Measurements from ENCODE around the gene VAMP2.

The VAMP2 gene

DNA sequence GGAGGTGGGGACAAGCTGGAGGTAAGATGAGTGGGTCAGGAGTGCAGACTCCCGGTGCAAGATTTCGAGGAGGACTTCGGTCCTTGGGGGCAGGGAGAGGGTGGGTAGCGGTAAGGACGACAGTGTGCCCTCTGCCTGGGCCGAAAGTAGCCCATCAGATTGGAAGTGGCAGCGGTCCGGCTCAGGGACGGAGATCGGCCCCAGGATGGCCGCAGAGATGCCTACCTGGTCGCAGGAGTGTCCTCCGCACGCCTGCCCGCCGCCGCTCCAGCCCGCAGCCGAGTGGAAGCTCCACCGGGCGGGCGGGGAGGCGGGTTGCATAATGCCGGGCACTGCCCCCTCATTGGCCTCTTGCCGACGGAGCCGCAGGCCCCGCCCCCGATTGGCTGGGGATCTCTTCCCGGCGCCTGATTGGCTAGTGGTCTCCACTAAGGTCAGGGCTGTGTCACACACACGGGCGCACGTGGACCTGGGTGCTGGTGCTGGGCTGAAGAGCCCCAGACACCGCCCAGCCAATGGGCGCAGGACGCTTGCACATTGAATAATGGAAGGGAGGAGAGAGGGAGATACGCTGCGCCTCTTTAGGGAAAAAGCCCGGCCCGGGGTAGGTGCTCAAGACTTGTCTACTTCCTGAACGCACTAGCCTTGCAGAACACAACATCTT, 10.5 kb downstream of the VAMP2 start, which contains the start of gene PER1 (continued):
- TF ChIP-seq ZNF76 (tag by site-specific recombination; IDR thresholded peaks at IDR 0.05; ENCODE audit: borderline replicate concordance, low read depth), result peak; percentile 87; the same call in 1 of the 2 replicates
- TF ChIP-seq OSR2 (tag by site-specific recombination; IDR thresholded peaks at IDR 0.05), result no peak
- TF ChIP-seq ZNF837 (tag by site-specific recombination; IDR thresholded peaks at IDR 0.05), result no peak
- TF ChIP-seq KLF7 (tag by site-specific recombination; IDR thresholded peaks at IDR 0.05; ENCODE audit: borderline replicate concordance), result no peak
- peak; percentile 48; the same call in 1 of the 2 replicates for TF ChIP-seq ZNF692 (tag by site-specific recombination; IDR thresholded peaks at IDR 0.05)
- no peak for TF ChIP-seq ZNF132 (tag by site-specific recombination; IDR thresholded peaks at IDR 0.05; ENCODE audit: borderline replicate concordance)
- TF ChIP-seq, protein P1, sequence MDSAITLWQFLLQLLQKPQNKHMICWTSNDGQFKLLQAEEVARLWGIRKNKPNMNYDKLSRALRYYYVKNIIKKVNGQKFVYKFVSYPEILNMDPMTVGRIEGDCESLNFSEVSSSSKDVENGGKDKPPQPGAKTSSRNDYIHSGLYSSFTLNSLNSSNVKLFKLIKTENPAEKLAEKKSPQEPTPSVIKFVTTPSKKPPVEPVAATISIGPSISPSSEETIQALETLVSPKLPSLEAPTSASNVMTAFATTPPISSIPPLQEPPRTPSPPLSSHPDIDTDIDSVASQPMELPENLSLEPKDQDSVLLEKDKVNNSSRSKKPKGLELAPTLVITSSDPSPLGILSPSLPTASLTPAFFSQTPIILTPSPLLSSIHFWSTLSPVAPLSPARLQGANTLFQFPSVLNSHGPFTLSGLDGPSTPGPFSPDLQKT (IDR thresholded peaks at IDR 0.05; ENCODE audit: borderline replicate concordance, low read depth, low read length), result no peak
- peak; percentile 63 for TF ChIP-seq WT1 (tag by site-specific recombination; IDR thresholded peaks at IDR 0.05)
- TF ChIP-seq ZNF239 (tag by site-specific recombination; IDR thresholded peaks at IDR 0.05), result no peak
- no peak for TF ChIP-seq ZFP37 (tag by site-specific recombination; IDR thresholded peaks at IDR 0.05)
- TF ChIP-seq, protein P2, sequence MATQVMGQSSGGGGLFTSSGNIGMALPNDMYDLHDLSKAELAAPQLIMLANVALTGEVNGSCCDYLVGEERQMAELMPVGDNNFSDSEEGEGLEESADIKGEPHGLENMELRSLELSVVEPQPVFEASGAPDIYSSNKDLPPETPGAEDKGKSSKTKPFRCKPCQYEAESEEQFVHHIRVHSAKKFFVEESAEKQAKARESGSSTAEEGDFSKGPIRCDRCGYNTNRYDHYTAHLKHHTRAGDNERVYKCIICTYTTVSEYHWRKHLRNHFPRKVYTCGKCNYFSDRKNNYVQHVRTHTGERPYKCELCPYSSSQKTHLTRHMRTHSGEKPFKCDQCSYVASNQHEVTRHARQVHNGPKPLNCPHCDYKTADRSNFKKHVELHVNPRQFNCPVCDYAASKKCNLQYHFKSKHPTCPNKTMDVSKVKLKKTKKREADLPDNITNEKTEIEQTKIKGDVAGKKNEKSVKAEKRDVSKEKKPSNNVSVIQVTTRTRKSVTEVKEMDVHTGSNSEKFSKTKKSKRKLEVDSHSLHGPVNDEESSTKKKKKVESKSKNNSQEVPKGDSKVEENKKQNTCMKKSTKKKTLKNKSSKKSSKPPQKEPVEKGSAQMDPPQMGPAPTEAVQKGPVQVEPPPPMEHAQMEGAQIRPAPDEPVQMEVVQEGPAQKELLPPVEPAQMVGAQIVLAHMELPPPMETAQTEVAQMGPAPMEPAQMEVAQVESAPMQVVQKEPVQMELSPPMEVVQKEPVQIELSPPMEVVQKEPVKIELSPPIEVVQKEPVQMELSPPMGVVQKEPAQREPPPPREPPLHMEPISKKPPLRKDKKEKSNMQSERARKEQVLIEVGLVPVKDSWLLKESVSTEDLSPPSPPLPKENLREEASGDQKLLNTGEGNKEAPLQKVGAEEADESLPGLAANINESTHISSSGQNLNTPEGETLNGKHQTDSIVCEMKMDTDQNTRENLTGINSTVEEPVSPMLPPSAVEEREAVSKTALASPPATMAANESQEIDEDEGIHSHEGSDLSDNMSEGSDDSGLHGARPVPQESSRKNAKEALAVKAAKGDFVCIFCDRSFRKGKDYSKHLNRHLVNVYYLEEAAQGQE (tag by site-specific recombination; IDR thresholded peaks at IDR 0.05), result no peak
- TF ChIP-seq ZNF112 (tag by site-specific recombination; IDR thresholded peaks at IDR 0.05), result no peak
- TF ChIP-seq BCL6B (tag by site-specific recombination; IDR thresholded peaks at IDR 0.05), result no peak
- peak; percentile 57; the same call in 1 of the 2 replicates for TF ChIP-seq IKZF3 (tag by site-specific recombination; IDR thresholded peaks at IDR 0.05)
- TF ChIP-seq CTCF (tag by site-specific recombination; IDR thresholded peaks at IDR 0.05), result no peak
- TF ChIP-seq, protein P3, sequence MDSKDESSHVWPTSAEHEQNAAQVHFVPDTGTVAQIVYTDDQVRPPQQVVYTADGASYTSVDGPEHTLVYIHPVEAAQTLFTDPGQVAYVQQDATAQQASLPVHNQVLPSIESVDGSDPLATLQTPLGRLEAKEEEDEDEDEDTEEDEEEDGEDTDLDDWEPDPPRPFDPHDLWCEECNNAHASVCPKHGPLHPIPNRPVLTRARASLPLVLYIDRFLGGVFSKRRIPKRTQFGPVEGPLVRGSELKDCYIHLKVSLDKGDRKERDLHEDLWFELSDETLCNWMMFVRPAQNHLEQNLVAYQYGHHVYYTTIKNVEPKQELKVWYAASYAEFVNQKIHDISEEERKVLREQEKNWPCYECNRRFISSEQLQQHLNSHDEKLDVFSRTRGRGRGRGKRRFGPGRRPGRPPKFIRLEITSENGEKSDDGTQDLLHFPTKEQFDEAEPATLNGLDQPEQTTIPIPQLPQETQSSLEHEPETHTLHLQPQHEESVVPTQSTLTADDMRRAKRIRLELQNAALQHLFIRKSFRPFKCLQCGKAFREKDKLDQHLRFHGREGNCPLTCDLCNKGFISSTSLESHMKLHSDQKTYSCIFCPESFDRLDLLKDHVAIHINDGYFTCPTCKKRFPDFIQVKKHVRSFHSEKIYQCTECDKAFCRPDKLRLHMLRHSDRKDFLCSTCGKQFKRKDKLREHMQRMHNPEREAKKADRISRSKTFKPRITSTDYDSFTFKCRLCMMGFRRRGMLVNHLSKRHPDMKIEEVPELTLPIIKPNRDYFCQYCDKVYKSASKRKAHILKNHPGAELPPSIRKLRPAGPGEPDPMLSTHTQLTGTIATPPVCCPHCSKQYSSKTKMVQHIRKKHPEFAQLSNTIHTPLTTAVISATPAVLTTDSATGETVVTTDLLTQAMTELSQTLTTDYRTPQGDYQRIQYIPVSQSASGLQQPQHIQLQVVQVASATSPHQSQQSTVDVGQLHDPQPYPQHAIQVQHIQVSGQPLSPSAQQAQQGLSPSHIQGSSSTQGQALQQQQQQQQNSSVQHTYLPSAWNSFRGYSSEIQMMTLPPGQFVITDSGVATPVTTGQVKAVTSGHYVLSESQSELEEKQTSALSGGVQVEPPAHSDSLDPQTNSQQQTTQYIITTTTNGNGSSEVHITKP (tag by site-specific recombination; IDR thresholded peaks at IDR 0.05), result peak; percentile 85
- TF ChIP-seq KLF1 (tag by site-specific recombination; IDR thresholded peaks at IDR 0.05), result peak; percentile 48
- peak; percentile 95 for TF ChIP-seq SP2 (tag by site-specific recombination; IDR thresholded peaks at IDR 0.05)
- TF ChIP-seq ZNF529 (tag by site-specific recombination; IDR thresholded peaks at IDR 0.05; ENCODE audit: insufficient replicate concordance), result no peak
- no peak for TF ChIP-seq ZNF660 (tag by site-specific recombination; IDR thresholded peaks at IDR 0.05)
- TF ChIP-seq SCRT1 (tag by site-specific recombination; IDR thresholded peaks at IDR 0.05; ENCODE audit: borderline replicate concordance), result no peak
- no peak for TF ChIP-seq ZNF138 (tag by site-specific recombination; IDR thresholded peaks at IDR 0.05; ENCODE audit: borderline replicate concordance)
- TF ChIP-seq, protein P4, sequence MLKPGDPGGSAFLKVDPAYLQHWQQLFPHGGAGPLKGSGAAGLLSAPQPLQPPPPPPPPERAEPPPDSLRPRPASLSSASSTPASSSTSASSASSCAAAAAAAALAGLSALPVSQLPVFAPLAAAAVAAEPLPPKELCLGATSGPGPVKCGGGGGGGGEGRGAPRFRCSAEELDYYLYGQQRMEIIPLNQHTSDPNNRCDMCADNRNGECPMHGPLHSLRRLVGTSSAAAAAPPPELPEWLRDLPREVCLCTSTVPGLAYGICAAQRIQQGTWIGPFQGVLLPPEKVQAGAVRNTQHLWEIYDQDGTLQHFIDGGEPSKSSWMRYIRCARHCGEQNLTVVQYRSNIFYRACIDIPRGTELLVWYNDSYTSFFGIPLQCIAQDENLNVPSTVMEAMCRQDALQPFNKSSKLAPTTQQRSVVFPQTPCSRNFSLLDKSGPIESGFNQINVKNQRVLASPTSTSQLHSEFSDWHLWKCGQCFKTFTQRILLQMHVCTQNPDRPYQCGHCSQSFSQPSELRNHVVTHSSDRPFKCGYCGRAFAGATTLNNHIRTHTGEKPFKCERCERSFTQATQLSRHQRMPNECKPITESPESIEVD (tag by site-specific recombination; IDR thresholded peaks at IDR 0.05), result no peak
- TF ChIP-seq ZNF626 (tag by site-specific recombination; IDR thresholded peaks at IDR 0.05), result no peak
- no peak for TF ChIP-seq ZNF664 (tag by site-specific recombination; IDR thresholded peaks at IDR 0.05)

Data from HEK293 (cell line).